ENCODE results near the gene TP53BP2.

DNA sequence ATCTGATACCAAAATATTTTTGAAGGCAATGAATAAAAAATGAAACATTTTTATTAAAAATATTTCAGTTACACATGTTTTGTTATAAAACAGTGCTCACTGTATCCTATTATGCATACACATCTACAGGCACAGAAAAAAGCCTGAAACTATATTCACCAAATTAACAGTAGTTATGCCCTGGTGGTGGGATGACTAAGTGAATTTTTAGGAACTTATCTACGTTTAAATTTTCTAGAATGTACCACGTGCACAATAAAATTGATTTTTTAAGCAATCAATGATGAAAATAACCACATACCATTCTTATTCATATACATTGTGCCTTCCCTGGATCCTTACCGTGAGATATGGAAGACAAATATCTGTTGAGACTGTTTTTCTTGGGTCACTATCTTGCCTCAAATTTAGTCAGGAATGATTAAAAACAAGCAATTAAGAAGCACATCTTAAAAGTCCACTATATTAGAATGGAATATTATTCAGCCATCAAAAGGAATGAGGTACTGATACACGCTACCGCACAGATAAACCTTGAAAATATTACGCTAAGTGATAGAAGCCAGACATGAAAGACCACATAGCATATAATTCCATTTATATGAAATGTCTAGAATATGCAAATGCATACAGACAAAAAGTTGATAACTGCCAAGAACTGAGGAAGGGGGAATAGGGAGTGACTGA is 17.4 kb downstream of the TP53BP2 start:
- TF ChIP-seq, protein P1, sequence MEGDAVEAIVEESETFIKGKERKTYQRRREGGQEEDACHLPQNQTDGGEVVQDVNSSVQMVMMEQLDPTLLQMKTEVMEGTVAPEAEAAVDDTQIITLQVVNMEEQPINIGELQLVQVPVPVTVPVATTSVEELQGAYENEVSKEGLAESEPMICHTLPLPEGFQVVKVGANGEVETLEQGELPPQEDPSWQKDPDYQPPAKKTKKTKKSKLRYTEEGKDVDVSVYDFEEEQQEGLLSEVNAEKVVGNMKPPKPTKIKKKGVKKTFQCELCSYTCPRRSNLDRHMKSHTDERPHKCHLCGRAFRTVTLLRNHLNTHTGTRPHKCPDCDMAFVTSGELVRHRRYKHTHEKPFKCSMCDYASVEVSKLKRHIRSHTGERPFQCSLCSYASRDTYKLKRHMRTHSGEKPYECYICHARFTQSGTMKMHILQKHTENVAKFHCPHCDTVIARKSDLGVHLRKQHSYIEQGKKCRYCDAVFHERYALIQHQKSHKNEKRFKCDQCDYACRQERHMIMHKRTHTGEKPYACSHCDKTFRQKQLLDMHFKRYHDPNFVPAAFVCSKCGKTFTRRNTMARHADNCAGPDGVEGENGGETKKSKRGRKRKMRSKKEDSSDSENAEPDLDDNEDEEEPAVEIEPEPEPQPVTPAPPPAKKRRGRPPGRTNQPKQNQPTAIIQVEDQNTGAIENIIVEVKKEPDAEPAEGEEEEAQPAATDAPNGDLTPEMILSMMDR (IDR thresholded peaks at IDR 0.05; ENCODE audit: extremely low read depth in 1 of 2, insufficient read depth in 1 of 2, low read depth in 1 of 2, low read length in 2 of 2): no peak
- TF ChIP-seq POLR2A (IDR thresholded peaks at IDR 0.05; ENCODE audit: low read depth, low read length) (no peak), EZH2 (IDR thresholded peaks at IDR 0.05; ENCODE audit: borderline replicate concordance, low read depth, low read length, severe bottlenecking) (no peak), GATA2 (IDR thresholded peaks at IDR 0.05; ENCODE audit: insufficient read depth, insufficient read length, low read depth, low read length) (no peak), POLR2AphosphoS5 (IDR thresholded peaks at IDR 0.05; ENCODE audit: insufficient read depth, low read depth, low read length) (no peak), FOS (IDR thresholded peaks at IDR 0.05; ENCODE audit: borderline replicate concordance, insufficient read depth, low read length) (no peak), JUN (IDR thresholded peaks at IDR 0.05; ENCODE audit: borderline replicate concordance, insufficient read depth, insufficient read length, low read depth) (no peak)
- TF ChIP-seq, protein P2, sequence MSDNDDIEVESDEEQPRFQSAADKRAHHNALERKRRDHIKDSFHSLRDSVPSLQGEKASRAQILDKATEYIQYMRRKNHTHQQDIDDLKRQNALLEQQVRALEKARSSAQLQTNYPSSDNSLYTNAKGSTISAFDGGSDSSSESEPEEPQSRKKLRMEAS (IDR thresholded peaks at IDR 0.05; ENCODE audit: insufficient read depth, insufficient read length): no peak
